Islet of Langerhans (tissue), 1 donor: ENCODE measurements around the gene PRKN.

Experiments
- FAIRE-seq: peaks from one replicate; lab custom pipeline; 2011; peaks lifted over from hg19 to GRCh38; lab: Jason Lieb, UNC

PRKN gene

GRCh38 chr6:161438430-161439030 lies 1289.0 kb downstream of the PRKN start:
- peak; percentile 56 for FAIRE-seq

GRCh38 chr6:161437851-161438250 lies 1289.7 kb downstream of the PRKN start:
- FAIRE-seq = no peak

DNA sequence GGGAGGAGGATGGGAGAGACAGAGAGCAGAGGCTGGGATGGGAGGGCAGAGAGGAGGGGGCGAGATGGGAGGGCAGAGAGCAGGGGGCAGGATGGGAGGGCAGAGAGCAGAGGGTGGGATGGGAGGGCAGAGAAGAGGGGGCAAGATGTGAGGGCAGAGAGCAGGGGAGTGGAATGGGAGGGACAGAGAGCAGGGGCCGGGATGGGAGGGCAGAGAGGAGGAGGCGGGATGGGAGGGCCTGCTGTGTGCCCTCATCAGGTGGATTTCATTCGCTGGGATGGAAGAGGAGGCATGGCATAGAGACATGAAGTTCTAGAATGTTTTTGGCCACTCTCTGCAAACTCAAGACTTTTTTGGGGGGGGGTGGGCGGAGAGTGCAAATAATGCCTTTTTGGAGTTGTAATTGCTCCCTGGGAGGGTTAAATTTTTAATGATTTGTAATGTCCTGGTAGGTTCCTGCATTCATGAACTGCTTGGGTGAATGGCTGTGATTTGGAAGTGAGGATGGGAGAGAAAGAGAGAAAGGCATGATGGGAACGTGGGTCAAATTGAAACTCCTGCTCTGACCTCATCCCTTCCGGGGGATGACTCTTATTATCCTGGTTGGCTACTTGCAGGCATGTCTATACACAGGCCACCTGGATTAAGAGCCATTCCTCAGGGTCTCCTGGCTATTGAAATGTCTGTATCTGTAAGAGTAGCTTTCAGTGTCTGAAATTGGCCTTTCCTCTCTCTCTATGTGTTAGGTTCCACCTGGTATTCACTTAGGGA lies 1291.3 kb downstream of the PRKN start:
- FAIRE-seq = no peak

- FAIRE-seq = no peak
Measured at GRCh38 chr6:161435748-161436070, 1291.9 kb downstream of the PRKN start.

DNA sequence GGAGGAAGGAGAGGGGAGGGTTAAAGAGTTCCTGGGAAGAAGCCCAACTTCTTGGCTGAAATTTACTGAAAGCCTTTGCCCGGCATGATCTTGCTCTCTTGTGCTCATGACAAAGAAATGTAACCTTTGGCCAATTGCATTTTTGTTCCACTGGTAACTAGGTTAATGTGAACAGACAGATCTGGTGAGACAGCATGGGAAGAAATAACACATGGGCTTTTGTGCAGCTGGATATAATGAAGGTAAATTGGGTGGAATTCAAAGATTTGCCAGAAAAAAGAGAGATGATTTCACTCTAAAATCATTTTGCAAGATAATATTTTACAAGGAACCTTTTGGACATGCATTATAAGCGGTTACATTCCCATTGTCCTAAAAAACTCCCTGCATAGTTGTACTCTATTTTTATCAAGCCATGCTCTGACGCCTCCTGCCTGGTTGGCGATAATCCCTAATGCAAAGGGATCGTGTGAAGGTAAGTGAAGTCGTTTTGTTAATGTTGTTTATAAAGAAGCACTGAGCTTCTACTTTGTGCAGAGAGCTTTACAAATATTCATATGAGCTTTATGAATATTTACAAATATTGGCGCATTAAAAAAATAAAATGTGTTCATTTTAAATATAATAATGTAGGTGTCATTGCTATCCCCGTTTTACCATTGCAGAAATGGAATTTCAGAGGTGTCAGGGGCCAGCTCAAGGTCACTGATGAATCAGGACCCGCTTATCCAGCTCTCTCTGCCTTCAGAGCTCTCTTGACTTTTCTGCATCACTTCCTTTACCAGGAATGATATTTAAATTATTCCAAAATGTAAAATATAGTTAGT lies 1292.4 kb downstream of the PRKN start:
- FAIRE-seq = peak; percentile 89

DNA sequence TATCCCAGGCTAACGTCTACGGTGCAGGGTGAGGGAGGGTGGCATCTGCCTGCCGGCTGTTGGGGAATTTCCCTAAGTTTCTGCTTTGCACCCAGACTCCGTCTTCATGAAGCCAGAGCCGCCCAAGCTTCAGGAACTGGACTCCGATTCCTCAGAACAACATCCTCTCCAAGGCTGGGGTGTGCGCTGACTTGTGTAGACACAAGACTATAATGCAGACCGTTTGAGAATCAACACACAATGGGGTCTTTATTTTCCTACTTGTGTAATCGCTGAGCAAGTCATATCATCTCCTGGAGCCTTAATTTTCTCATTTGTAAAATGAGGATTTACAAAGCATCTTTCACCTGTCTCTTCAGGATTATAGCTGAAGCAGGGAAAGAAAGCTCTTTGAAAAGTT lies 1293.2 kb downstream of the PRKN start:
- no peak for FAIRE-seq

DNA sequence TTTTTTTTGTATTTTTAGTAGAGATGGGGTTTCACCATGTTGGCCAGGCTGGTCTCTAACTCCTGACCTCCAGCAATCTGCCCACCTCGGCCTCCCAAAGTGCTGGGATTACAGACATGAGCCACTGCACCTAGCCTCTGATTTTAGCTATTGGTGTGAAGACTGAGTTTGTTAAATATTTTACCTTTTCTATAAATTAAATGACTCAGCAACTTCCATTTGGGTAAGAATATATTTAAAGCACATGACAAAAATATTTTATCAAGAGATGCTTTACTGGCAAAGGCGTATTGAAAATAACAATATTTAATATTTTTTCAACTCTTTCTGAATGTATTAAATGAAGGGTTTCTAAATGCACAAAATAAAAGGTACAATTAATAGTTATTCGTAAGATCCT lies 1295.0 kb downstream of the PRKN start:
- no peak for FAIRE-seq

GRCh38 chr6:161429921-161430490 lies 1297.6 kb downstream of the PRKN start:
- no peak for FAIRE-seq

GRCh38 chr6:161424421-161424820 lies 1303.1 kb downstream of the PRKN start:
- FAIRE-seq = no peak

- FAIRE-seq = no peak
Measured at GRCh38 chr6:161422710-161423680, 1304.6 kb downstream of the PRKN start.

DNA sequence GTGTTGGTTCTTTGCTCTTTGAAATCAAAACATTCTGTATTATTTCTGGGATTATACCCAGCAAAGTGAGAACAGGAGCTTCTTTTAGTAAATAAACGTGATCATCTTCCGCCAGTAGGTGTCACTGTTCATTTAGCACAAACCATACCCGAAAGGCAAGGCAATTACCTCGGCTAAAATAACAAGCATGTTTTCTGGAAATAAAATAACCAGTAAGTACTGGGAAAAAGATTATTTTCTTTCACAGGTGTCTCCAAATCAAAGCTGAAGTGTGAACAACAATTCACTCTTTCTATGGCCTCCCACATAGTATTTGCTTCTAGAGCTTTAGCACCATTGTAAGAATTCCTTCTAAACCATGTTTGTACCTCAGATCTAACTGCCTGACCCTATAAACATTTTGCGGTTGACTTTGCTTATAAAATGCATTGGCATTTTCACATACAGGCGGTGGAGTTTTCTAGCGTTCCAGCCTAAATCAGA lies 1309.1 kb downstream of the PRKN start:
- peak; percentile 99 for FAIRE-seq

GRCh38 chr6:161417717-161418462 lies 1309.7 kb downstream of the PRKN start:
- FAIRE-seq = no peak

DNA sequence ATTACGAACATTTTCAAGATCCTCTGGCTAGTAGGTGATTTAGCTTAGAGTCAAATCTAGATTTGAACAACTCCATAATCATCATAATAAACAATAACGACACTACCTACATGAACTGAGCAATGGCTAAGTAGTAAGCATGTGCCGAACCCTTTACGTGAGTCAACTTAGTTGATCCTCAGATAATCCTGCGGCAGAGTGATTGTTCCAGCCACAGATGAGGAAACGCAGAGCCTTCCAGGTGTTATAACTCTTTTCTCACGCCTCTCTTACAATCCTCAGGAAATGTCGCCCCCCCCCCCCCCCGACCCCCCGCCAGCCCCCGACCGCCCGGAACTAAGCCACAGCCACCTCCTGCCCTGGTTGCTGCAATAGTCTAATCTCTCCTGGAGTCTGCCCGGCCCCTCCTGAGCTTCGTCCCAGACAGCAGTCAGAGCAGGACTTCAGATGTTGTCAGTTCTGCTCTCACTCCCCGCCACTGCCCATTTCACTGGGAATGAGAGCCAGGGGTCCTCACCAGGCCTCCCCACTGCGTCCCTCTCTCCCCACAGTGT lies 1312.2 kb downstream of the PRKN start:
- no peak for FAIRE-seq

DNA sequence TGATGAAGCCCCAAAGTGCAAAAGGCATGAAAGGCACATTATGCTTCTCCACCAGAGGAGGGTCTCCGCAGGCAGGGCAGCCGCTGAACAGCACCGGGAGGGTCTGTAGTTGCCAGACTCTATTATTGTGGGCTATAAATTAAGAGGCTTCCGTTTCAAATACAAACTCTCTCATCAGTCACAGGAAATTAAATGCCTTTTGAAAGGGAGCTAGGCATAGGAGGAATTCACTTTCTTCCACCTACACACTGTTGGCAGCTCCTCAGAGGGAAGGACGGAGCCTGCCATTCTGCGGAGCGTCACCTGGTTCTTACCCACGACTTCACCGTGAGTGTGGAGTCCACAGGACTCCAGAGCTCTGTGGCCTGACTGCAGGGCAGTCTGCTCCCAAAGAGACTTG lies 1312.9 kb downstream of the PRKN start:
- no peak for FAIRE-seq

DNA sequence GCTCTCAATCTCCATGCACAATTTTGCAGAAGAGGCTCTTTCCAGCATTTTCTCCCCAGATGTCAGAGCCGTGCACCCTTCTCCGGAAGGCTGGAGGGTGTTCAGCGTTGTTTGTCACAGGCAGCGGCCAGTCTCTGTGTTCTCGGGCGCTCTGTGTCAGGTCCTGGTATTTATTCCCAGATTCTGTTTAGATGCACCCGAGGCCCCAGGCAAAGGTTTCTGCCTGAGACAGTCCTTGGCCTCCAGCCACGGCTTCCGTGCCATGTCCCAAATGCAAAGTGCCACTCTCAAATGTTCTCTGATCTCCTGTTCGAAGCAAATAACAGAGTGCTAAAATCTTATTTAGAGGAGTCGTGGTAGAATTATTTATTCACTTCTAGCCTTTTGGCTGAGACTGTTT lies 1313.4 kb downstream of the PRKN start:
- FAIRE-seq = no peak

GRCh38 chr6:161413355-161413771 lies 1314.2 kb downstream of the PRKN start:
- FAIRE-seq = no peak

DNA sequence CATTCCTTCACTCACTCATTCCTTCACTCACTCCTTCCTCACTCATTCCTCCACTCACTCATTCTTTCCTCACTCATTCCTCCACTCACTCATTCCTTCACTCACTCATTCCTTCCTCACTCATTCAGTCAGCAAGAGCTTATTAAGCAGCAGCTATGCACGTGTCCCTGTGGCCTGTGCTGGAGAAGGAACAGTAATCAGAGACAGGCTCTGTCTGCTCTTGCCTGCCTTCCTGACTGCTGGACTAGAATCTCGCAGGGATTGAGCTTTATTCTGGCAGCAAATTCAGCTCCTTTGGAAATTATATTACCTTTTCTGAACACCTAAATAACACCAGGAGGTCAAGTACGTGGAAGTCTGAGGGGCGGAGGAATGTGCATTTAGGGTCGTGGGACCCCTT lies 1314.8 kb downstream of the PRKN start:
- no peak for FAIRE-seq

DNA sequence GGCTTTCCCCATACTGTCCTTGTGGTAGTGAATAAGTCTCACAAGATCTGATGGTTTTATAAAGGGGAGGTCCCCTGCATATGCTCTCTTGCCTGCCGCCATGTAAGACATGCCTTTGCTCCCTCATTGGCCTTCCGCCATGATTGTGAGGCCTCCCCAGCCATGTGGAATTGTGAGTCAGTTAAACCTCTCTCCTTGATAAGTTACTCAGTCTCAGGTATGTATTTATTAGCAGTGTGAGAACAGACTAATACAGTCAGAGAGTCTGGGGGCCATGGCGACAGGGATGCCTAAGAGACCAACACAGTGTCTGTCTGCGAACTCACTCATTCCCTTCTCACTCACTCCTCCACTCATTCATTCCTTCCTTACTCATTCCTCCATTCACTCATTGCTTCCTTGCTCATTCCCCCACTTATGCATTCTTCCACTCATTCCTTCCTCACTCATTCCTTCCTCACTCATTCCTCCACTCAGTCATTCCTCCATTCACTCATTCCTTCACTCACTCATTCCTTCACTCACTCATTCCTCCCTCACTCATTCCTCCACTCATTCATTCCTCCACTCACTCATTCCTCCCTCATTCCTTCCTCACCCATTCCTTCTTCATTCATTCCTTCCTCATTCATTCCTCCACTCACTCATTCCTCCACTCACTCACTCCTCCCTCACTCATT lies 1316.2 kb downstream of the PRKN start:
- FAIRE-seq = no peak

DNA sequence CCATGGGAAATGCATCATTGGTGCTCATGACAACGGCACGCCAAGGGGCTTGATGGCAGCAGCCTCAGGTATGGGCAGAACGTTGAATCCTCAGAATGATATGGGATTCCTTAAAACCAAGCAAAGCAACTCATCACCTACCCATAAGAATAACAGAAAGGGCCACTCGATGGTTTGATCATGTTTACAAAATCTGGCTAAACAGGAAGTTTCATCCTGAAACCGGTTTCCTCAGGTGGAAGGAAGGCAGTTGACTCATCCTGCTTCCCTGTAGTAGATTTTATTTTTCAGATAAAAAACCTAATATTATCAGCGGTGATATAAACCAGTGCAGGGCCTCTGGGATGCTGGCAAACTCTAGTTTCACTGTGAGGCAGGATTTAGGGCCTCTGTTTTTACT lies 1316.8 kb downstream of the PRKN start:
- no peak for FAIRE-seq

DNA sequence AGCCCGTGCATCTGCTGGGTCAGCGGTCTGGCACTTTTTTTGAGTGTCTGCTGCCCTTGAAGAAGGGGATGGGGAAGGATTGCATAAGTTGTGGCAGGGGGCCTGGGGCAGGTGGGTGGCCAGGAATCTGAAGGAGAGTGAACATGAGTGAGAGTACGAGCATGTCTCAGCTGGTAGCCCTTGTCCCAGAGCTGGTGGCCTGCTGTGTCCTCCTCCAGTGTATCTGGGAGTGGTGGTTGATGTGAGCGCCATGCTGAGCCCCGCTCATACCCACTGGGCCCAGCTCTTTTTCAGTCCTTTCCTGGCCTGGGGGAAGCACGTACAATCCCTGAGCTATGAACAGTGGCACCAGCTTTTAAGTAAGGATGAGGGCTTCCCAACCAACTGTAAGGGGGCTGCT lies 1317.5 kb downstream of the PRKN start:
- no peak for FAIRE-seq
